HAP-1 (cell line): ENCODE data around the gene BBS12.

Experiments
- DNase-seq, 2 experiments: peaks; one replicate each; pipeline ENCODE4 v3.0.0-alpha.2; 2016 to 2020; ENCODE audit warnings: low spot score in 2 of 2
- H3K27me3 ChIP-seq: fragments of 250-450 bp; sonication (Bioruptor Pico); 2 replicates; pipeline ENCODE4 v1.5.1; 2020; ENCODE audit warnings: low read depth, mild to moderate bottlenecking, moderate library complexity
- H3K36me3 ChIP-seq: fragments of 250-450 bp; sonication (Bioruptor Pico); replicated peaks from 2 replicates; pipeline ENCODE4 v1.5.1; 2020; ENCODE audit warnings: mild to moderate bottlenecking
- H3K4me1 ChIP-seq: fragments of 250-450 bp; sonication (Bioruptor Pico); 2 replicates; pipeline ENCODE4 v1.5.1; 2020; ENCODE audit warnings: mild to moderate bottlenecking
- H3K4me3 ChIP-seq: fragments of 250-450 bp; sonication (Bioruptor Pico); 2 replicates; pipeline ENCODE4 v1.5.1; 2020; ENCODE audit warnings: mild to moderate bottlenecking, moderate library complexity
- H3K9me3 ChIP-seq: fragments of 250-450 bp; sonication (Bioruptor Pico); 2 replicates; pipeline ENCODE4 v1.5.1; 2020; ENCODE audit warnings: mild to moderate bottlenecking, moderate library complexity
- in situ Hi-C: fragments of 300-500 bp; cut with MboI; formaldehyde crosslinking; loops from 3 replicates; pipeline ENCODE4 v1.14.3; 2020; ENCODE audit warnings: low sequenced_read_pairs, inconsistent platforms, mixed read lengths

The BBS12 gene

GRCh38 chr4:122733787-122734120, 1.2 kb downstream of the BBS12 start:
- Histone ChIP-seq H3K4me3 (peak overlapping the region; percentile 52; the same call in 1 of the 2 replicates), H3K27me3 (no peaks in the 10 kb centered on the region), H3K36me3 (no peaks in the 10 kb centered on the region), H3K9me3 (no peaks in the 10 kb centered on the region), H3K4me1 (peaks cover 6% of the 10 kb centered on the region)
- in situ Hi-C loops = no loop called here
- DNase-seq = no peak

- in situ Hi-C loops = no loop called here
- Histone ChIP-seq H3K4me3 (no peak overlapping the region), H3K36me3 (no peaks in the 10 kb centered on the region), H3K9me3 (no peaks in the 10 kb centered on the region), H3K4me1 (peaks cover 6% of the 10 kb centered on the region), H3K27me3 (no peaks in the 10 kb centered on the region)
- DNase-seq = no peak
Observed at GRCh38 chr4:122739174-122739573, 6.7 kb downstream of the BBS12 start.

DNA sequence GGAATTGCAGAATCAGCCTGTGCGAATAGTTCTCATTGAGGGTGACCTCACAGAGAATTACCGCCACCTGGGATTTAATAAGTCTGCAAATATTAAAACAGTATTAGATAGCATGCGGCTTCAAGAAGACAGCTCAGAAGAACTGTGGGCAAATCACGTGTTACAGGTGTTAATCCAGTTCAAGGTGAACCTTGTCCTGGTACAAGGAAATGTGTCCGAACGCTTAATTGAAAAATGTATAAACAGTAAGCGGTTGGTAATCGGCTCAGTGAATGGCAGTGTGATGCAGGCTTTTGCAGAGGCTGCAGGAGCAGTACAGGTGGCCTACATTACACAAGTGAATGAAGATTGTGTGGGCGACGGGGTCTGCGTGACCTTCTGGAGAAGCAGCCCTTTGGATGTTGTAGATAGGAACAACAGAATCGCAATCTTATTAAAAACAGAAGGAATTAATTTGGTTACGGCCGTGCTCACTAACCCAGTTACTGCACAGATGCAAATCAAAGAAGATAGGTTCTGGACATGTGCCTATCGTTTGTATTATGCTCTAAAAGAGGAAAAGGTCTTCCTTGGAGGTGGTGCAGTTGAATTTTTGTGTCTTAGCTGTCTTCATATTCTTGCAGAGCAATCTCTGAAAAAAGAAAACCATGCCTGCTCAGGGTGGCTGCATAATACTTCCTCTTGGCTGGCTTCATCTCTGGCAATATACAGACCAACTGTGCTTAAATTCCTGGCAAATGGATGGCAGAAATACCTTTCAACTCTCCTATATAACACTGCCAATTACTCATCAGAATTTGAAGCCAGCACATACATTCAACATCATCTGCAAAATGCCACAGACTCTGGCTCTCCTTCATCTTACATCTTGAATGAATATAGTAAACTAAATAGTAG, 10.7 kb downstream of the BBS12 start:
- in situ Hi-C loops = no loop called here
- no peak overlapping the region for H3K4me3 ChIP-seq
- DNase-seq = no peak
- H3K9me3 ChIP-seq = no peaks in the 10 kb centered on the region
- no peaks in the 10 kb centered on the region for H3K27me3 ChIP-seq
- peaks cover 6% of the 10 kb centered on the region for H3K4me1 ChIP-seq
- no peaks in the 10 kb centered on the region for H3K36me3 ChIP-seq

- no peak for DNase-seq
Observed at GRCh38 chr4:122744229-122744628, 11.7 kb downstream of the BBS12 start.

DNA sequence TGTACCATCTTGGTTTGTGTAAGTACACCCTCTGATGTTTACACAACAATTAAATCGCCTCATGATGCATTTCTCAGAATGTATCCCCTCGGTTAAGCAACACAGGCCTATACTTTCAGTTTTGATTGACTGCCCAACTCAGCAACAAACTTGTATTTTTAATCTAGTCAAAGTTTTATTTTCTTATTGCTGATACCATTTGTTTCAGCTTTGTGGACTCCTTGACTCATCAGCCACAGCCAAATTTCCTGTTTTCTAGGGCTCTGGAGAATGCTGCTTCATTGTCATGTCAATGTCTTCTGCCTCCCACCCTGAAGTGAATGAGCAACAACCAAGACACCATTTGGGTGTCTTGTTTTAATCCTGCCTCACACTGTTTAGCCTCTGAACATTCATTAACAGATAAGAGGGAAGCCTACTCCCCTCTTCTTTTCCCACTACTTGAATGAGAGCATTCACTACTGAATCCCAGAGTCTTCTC, 14.0 kb downstream of the BBS12 start:
- Histone ChIP-seq H3K4me1 (no peaks in the 10 kb centered on the region), H3K4me3 (no peak overlapping the region)

More at GRCh38 chr4:122744229-122744628, 11.7 kb downstream of the BBS12 start:
- Histone ChIP-seq H3K36me3 (no peaks in the 10 kb centered on the region), H3K27me3 (no peaks in the 10 kb centered on the region), H3K4me3 (no peak overlapping the region), H3K4me1 (peaks cover 6% of the 10 kb centered on the region), H3K9me3 (no peaks in the 10 kb centered on the region)
- in situ Hi-C loops = no loop called here

GRCh38 chr4:122747068-122747467, 14.6 kb downstream of the BBS12 start:
- Histone ChIP-seq H3K9me3 (no peaks in the 10 kb centered on the region), H3K4me1 (no peaks in the 10 kb centered on the region), H3K4me3 (no peak overlapping the region), H3K27me3 (no peaks in the 10 kb centered on the region), H3K36me3 (no peaks in the 10 kb centered on the region)
- no peak for DNase-seq
- in situ Hi-C loops = no loop called here

More for the DNA sequence above, 14.0 kb downstream of the BBS12 start:
- in situ Hi-C loops = no loop called here
- DNase-seq = no peak
- H3K9me3 ChIP-seq = no peaks in the 10 kb centered on the region
- no peaks in the 10 kb centered on the region for H3K36me3 ChIP-seq
- no peaks in the 10 kb centered on the region for H3K27me3 ChIP-seq

DNA sequence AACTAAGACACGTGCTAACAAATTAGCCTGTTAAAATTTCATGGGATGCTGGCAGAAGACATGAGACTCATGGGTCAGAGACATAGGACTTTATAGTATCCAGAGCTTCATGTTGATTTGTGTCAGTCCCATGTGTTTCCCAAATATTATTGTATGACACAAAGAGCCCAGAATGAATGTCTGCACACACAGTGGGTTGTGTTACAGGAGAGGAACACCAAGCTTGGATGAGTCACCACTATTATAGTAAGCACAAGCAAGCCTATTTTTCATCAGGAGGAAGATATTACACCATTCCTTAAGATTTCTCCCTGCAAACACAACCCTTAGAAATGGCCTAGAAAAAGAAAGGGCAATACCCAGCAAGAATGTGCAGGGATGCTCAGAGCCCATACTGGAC, 15.4 kb downstream of the BBS12 start:
- Histone ChIP-seq H3K4me1 (no peaks in the 10 kb centered on the region), H3K27me3 (no peaks in the 10 kb centered on the region), H3K9me3 (no peaks in the 10 kb centered on the region), H3K4me3 (no peak overlapping the region), H3K36me3 (no peaks in the 10 kb centered on the region)
- in situ Hi-C loops = no loop called here
- DNase-seq = no peak

DNA sequence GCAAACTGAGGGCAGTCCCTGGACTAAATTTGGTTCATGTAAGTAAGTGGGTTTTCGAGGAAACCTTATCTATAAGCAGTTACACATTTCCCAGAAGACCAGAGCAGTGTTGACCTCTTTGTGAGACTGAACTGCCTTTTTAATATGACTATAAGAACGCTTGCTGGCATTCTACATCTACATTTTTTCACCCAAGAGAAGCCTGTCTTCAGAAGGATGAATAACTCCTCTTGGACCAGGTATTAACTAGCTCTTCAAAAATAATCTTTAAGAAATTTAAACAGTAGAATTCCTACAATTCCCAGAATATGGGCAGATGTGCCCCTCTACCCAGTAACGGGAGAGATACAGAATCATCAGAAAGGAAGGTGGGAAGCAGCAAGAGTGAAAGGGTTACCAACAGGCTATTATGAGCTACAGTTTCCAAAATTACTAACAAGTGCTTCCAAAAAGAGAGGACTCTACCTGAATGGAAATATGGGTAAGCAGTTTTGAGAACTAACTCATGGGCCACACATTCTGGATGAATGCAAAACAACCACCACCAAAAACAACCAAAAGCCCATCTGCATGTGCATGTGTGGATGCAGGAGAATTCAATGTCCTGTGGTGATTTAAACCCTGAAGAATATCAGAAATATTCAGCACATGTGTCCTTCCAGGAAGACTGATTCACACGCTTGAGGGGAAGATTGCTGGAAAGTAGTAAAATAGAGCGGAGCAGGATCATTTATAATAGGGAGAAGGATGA, 17.4 kb downstream of the BBS12 start:
- in situ Hi-C loops = loop anchor here (5.0 kb wide), 1 partner anchor 172 kb away; the partner anchor contains the start of gene NUDT6
- H3K4me3 ChIP-seq = no peak overlapping the region
- no peak for DNase-seq
- H3K27me3 ChIP-seq = no peaks in the 10 kb centered on the region
- H3K4me1 ChIP-seq = no peaks in the 10 kb centered on the region
- H3K36me3 ChIP-seq = no peaks in the 10 kb centered on the region
- H3K9me3 ChIP-seq = no peaks in the 10 kb centered on the region

GRCh38 chr4:122755675-122756074, 23.2 kb downstream of the BBS12 start:
- Histone ChIP-seq H3K4me1 (peaks cover 18% of the 10 kb centered on the region), H3K4me3 (no peak overlapping the region), H3K27me3 (no peaks in the 10 kb centered on the region), H3K36me3 (no peaks in the 10 kb centered on the region), H3K9me3 (no peaks in the 10 kb centered on the region)
- in situ Hi-C loops = no loop called here
- DNase-seq = no peak

DNA sequence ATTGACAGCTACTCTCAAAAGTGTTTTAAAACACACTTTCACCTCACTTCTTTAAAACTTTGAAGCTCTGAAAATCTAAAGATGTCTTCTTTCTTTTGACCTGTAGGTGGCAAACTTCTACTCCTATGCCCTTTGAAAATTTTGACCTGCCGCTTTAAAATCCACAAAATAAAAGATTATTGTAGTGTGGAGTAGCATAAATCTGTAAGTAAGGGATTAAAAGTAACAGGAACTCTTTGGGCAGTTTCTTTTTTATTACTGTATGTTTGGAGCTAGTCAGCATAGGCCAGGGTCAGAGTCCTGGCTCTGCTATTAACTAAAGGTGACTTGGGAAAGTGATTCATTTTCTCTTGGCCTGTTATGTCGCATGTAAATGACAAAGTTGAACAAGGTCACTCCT, 25.5 kb downstream of the BBS12 start:
- no peak overlapping the region for H3K4me3 ChIP-seq
- no peaks in the 10 kb centered on the region for H3K9me3 ChIP-seq
- peaks cover 22% of the 10 kb centered on the region for H3K4me1 ChIP-seq
- in situ Hi-C loops = no loop called here
- peak; percentile 27 to 88 for DNase-seq
- H3K36me3 ChIP-seq = no peaks in the 10 kb centered on the region
- no peaks in the 10 kb centered on the region for H3K27me3 ChIP-seq

DNA sequence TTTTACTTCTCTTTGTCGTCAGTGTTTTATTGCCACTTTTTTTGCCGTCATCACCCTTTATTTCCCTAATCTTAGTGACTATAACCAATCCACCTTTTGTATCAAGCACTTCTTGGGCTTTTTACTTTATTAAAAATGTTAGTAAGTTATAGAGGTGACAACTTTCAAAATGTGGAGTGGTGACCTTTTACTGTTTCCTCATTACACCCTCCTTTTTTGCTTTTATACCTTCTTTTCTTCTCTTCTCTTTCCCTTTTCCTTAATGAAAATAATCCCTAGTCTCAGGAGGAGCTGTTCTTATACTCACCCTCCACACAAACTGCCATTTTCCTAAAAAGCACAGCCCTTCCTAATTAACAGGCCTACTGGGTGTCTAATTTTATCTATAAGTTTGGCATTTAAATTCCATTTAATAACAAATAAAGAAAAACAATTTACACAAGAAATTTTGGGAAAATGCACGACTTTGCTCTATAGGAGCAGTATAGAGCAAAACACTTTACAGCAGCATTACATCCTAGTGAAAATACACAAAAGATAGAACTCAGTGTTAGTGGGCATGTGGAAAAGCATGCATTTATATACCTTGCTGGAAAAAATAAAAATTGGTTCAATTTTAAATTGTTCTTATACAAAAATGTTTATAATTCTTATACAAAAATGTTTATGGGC, 27.3 kb downstream of the BBS12 start:
- DNase-seq = no peak
- Histone ChIP-seq H3K4me3 (no peak overlapping the region), H3K4me1 (peaks cover 36% of the 10 kb centered on the region), H3K36me3 (no peaks in the 10 kb centered on the region), H3K27me3 (no peaks in the 10 kb centered on the region), H3K9me3 (no peaks in the 10 kb centered on the region)
- in situ Hi-C loops = loop anchor here (10.0 kb wide), 1 partner anchor 145 kb away; no protein-coding TSS in a partner anchor

GRCh38 chr4:122762520-122762919, 30.0 kb downstream of the BBS12 start:
- H3K4me3 ChIP-seq = no peak overlapping the region
- H3K27me3 ChIP-seq = no peaks in the 10 kb centered on the region
- in situ Hi-C loops = loop anchor here (10.0 kb wide), 1 partner anchor 142 kb away; no protein-coding TSS in a partner anchor
- no peak for DNase-seq
- no peaks in the 10 kb centered on the region for H3K9me3 ChIP-seq
- no peaks in the 10 kb centered on the region for H3K36me3 ChIP-seq
- peaks cover 48% of the 10 kb centered on the region for H3K4me1 ChIP-seq

DNA sequence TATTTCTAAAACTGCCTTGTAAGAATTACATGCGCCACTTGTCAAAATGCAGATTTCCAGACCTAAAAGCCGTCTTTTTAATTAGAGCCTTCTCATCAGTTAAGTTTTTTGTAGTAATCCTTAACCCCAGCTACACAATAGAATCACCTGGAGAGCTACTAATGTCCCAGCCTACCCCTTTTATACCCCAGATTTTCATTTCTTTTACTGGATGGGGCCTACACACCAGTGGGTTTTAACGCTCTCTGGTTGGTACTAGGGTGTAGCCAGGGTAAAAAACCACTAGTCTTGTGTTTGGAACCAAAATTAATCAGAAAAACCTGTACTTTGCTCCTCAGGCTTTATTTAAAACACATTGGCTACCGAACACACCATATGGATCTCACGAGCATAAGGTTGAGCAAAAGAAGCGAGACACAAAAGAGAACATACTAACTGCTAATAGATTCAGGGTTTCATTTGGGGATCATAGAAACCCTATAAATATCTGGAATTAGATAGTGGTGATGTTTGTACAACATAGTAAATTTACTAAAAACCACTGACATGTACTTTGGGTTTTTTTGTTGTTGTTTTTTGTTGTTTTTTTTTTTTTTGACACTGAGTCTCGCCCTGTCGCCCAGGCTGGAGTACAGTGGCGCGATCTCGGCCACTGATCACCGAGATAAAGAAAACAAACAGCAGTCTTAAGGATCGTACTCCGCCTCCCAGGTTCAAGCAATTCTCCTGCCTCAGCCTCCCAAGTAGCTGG, 30.6 kb downstream of the BBS12 start:
- no peaks in the 10 kb centered on the region for H3K9me3 ChIP-seq
- no peaks in the 10 kb centered on the region for H3K27me3 ChIP-seq
- in situ Hi-C loops = loop anchor here (10.0 kb wide), 1 partner anchor 142 kb away; no protein-coding TSS in a partner anchor
- peaks cover 53% of the 10 kb centered on the region for H3K4me1 ChIP-seq
- no peak for DNase-seq
- no peak overlapping the region for H3K4me3 ChIP-seq
- no peaks in the 10 kb centered on the region for H3K36me3 ChIP-seq
